B cell (primary cell): ENCODE measurements around the gene PHLDB2. TPM values are rescaled to one million over a fixed set of nuclear protein-coding genes. Genes with fewer than 3 reads are reported as not detected.

Experiments used
- ATAC-seq: fragments of 200-7000 bp; cut with Tn5 transposase; one replicate; pipeline ENCODE4 v1.10.0; 2021; ENCODE audit warnings: low read depth, mild to moderate bottlenecking, moderate number of reproducible peaks, moderate library complexity
- CTCF ChIA-PET: fragments of 350-600 bp; sonication (Branson Sonifier 250); formaldehyde crosslinking; loops from one replicate; lab custom pipeline; 2021; ENCODE audit warnings: antibody characterized with exemption, inconsistent platforms; lab: Charles Lee
- POLR2A ChIA-PET: fragments of 350-600 bp; sonication (Branson Sonifier 250); formaldehyde crosslinking; loops from one replicate; lab custom pipeline; 2021; ENCODE audit warnings: antibody characterized with exemption; lab: Charles Lee
- DNase-seq: peaks from one replicate; pipeline ENCODE4 v3.0.0; 2013
- H2AFZ ChIP-seq: 2 replicates; pipeline ENCODE4 v1.6.1; 2012; ENCODE audit warnings: mild to moderate bottlenecking, low read depth, low read length; ENCODE audit not compliant: insufficient read depth, poor library complexity, severe bottlenecking
- H3K27ac ChIP-seq, 2 donors: 1 replicate in 1 of 2; 2 replicates in 1 of 2; pipeline ENCODE4 v1.5.1; 2012 to 2013; ENCODE audit warnings: low read length in 2 of 2, mild to moderate bottlenecking in 2 of 2, moderate library complexity in 1 of 2
- H3K27me3 ChIP-seq, 4 experiments: fragments of 200-600 bp in 1 of 4; sonication (generic) in 1 of 4; replicated peaks in 1 of 4; 1 replicate in 2 of 4; 2 replicates in 2 of 4; pipeline versions ENCODE4 v1.6.1 to v1.7.0; 2013 to 2016; ENCODE audit warnings: low read length in 3 of 4, mild to moderate bottlenecking in 2 of 4, mixed read lengths in 1 of 4, moderate library complexity in 1 of 4; ENCODE audit not compliant: insufficient read depth in 4 of 4, control insufficient read depth in 3 of 4; ENCODE audit errors: control extremely low read depth in 1 of 4
- H3K36me3 ChIP-seq, 2 experiments: replicated peaks in 1 of 2; 1 replicate in 1 of 2; 2 replicates in 1 of 2; pipeline versions ENCODE4 v1.6.1 to v1.7.1; 2013; ENCODE audit warnings: low read length in 1 of 2; ENCODE audit not compliant: insufficient read depth in 2 of 2, control insufficient read depth in 1 of 2; ENCODE audit errors: control extremely low read depth in 1 of 2, extremely low read depth in 1 of 2
- H3K4me1 ChIP-seq, 2 donors: fragments of 200-600 bp in 1 of 2; sonication (generic) in 1 of 2; 1 replicate in 1 of 2; 2 replicates in 1 of 2; pipeline versions ENCODE4 v1.5.1 to v1.6.1; 2013 to 2017; ENCODE audit warnings: low read length in 2 of 2; ENCODE audit not compliant: control insufficient read depth in 2 of 2, insufficient read depth in 2 of 2
- H3K4me2 ChIP-seq: replicated peaks from 2 replicates; pipeline ENCODE3; 2012; ENCODE audit warnings: mild to moderate bottlenecking, low read depth, low read length; ENCODE audit not compliant: poor library complexity, severe bottlenecking
- H3K4me3 ChIP-seq, 5 experiments: fragments of 200-600 bp in 1 of 5; sonication (generic) in 1 of 5; 1 replicate in 3 of 5; 2 replicates in 2 of 5; pipeline versions ENCODE4 v1.5.1 to v1.7.0; 2011 to 2016; ENCODE audit warnings: low read length in 4 of 5, mild to moderate bottlenecking in 4 of 5, low read depth in 2 of 5, control low read depth in 1 of 5, moderate library complexity in 1 of 5; ENCODE audit not compliant: insufficient read depth in 1 of 5; ENCODE audit errors: control extremely low read depth in 1 of 5, extremely low read depth in 1 of 5
- H3K79me2 ChIP-seq: fragments of 200-600 bp; sonication (generic); one replicate; pipeline ENCODE4 v1.6.0; 2016; ENCODE audit warnings: low read length; ENCODE audit not compliant: control insufficient read depth, insufficient read depth
- H3K9ac ChIP-seq: fragments of 200-600 bp; sonication (generic); 2 replicates; pipeline ENCODE4 v1.6.1; 2017; ENCODE audit warnings: mild to moderate bottlenecking, low read length, moderate library complexity
- H3K9me3 ChIP-seq, 3 donors: one replicate each; pipeline versions ENCODE4 v1.6.1 to v1.7.1; 2013; ENCODE audit warnings: low read length in 2 of 3; ENCODE audit not compliant: control insufficient read depth in 2 of 3, insufficient read depth in 1 of 3; ENCODE audit errors: control extremely low read depth in 1 of 3
- H4K20me1 ChIP-seq: 2 replicates; pipeline ENCODE4 v1.6.0; 2012; ENCODE audit warnings: mild to moderate bottlenecking, low read length; ENCODE audit not compliant: insufficient read depth, control insufficient read depth, poor library complexity, severe bottlenecking
- H3K27ac Mint-ChIP-seq: one replicate; pipeline ENCODE4 v1.8.0; 2021; ENCODE audit warnings: mixed read lengths
- H3K27me3 Mint-ChIP-seq: one replicate; pipeline ENCODE4 v1.8.0; 2021; ENCODE audit warnings: mixed read lengths
- H3K4me1 Mint-ChIP-seq: one replicate; pipeline ENCODE4 v1.8.0; 2021; ENCODE audit warnings: mixed read lengths
- H3K4me3 Mint-ChIP-seq: one replicate; pipeline ENCODE4 v1.8.0; 2021; ENCODE audit warnings: mixed read lengths
- H3K9me3 Mint-ChIP-seq: one replicate; pipeline ENCODE4 v1.8.0; 2022; ENCODE audit warnings: mixed read lengths; ENCODE audit not compliant: insufficient read depth
- CTCF ChIP-seq: fragments of 200-600 bp; IDR thresholded peaks from one replicate; pipeline ENCODE4 v1.8.0; 2022; ENCODE audit warnings: antibody characterized with exemption, mild to moderate bottlenecking
- EZH2 ChIP-seq: IDR thresholded peaks from 2 replicates; pipeline ENCODE4 v1.6.1; 2012; ENCODE audit warnings: borderline replicate concordance, low read depth, mild to moderate bottlenecking, moderate library complexity, low read length; ENCODE audit not compliant: insufficient read depth, poor library complexity, severe bottlenecking
- WGBS: methylation state at CpG from one replicate; pipeline ENCODE4 v1.1.5; 2013; ENCODE audit warnings: missing lambda C conversion rate; ENCODE audit not compliant: insufficient coverage; 5-methylcytosine and 5-hydroxymethylcytosine counted together
- intact Hi-C: fragments of 100-400 bp; cut with micrococcal nuclease; formaldehyde crosslinking; loops from one replicate; pipeline ENCODE4 v1.10.0; 2022
- polyA plus RNA-seq: library from polyadenylated mRNA; depleted of rRNA; stranded (reverse); fragments of >200 nt; gene quantifications from 2 replicates; pipeline ENCODE4 v1.2.3, GENCODE V29; 2012
- total RNA-seq, 2 donors: library from RNA; stranded (reverse); fragments of 120-200 nt in 1 of 2; gene quantifications; 1 replicate in 1 of 2; 2 replicates in 1 of 2; pipeline versions ENCODE4 v1.2.3 to v1.2.4, GENCODE V29; 2013 to 2022

Gene PHLDB2
- total and polyA plus RNA-seq, 2 donors (not counting 1 experiment from before 2014, with no cell fraction given), result 1.3 to 6.3 TPM

GRCh38 chr3:111928613-111929012, 69.5 kb downstream of the PHLDB2 start:
- H3K4me1 ChIP-seq, result no peaks in the 10 kb centered on the region
- no peaks in the 10 kb centered on the region for H3K79me2 ChIP-seq
- H4K20me1 ChIP-seq, result no peaks in the 10 kb centered on the region
- WGBS, result 43% methylated on average over 1 of the region's 2 CpGs
- no peaks in the 10 kb centered on the region for H3K27me3 ChIP-seq
- Mint-ChIP-seq H3K4me3 (no peak overlapping the region), H3K9me3 (no peaks in the 10 kb centered on the region), H3K4me1 (no peaks in the 10 kb centered on the region), H3K27me3 (no peaks in the 10 kb centered on the region), H3K27ac (no peak overlapping the region)
- intact Hi-C loops, result no loop called here
- H3K36me3 ChIP-seq, result no peaks in the 10 kb centered on the region
- ATAC-seq (no peak), DNase-seq (no peak)
- H3K27ac ChIP-seq, result no peak overlapping the region
- TF ChIP-seq EZH2 (no peak), CTCF (no peak)
- no peaks in the 10 kb centered on the region for H3K9me3 ChIP-seq
- H3K9ac ChIP-seq, result no peak overlapping the region
- ChIA-PET POLR2A (no interaction called here), CTCF (no interaction called here)
- no peak overlapping the region for H3K4me2 ChIP-seq
- no peak overlapping the region for H2AFZ ChIP-seq
- no peak overlapping the region for H3K4me3 ChIP-seq

GRCh38 chr3:111929484-111929883, 70.4 kb downstream of the PHLDB2 start:
- Histone ChIP-seq H3K36me3 (no peaks in the 10 kb centered on the region), H3K79me2 (no peaks in the 10 kb centered on the region), H3K27ac (no peak overlapping the region), H3K9me3 (no peaks in the 10 kb centered on the region), H4K20me1 (no peaks in the 10 kb centered on the region), H3K4me2 (no peak overlapping the region), H3K4me1 (no peaks in the 10 kb centered on the region), H3K27me3 (no peaks in the 10 kb centered on the region), H2AFZ (no peak overlapping the region), H3K4me3 (no peak overlapping the region), H3K9ac (no peak overlapping the region)
- CTCF ChIA-PET, result interaction anchor here (0.7 kb wide), 1 partner anchor 177 kb away, joined by 3 read pairs; no protein-coding TSS in a partner anchor
- ATAC-seq (no peak), DNase-seq (no peak)
- intact Hi-C loops, result no loop called here
- H3K4me3 Mint-ChIP-seq, result no peak overlapping the region
- no peaks in the 10 kb centered on the region for H3K4me1 Mint-ChIP-seq
- TF ChIP-seq CTCF (no peak), EZH2 (no peak)
- H3K27me3 Mint-ChIP-seq, result no peaks in the 10 kb centered on the region
- WGBS, result 100% methylated on average over 1 of the region's 2 CpGs
- POLR2A ChIA-PET, result no interaction called here
- no peaks in the 10 kb centered on the region for H3K9me3 Mint-ChIP-seq
- no peak overlapping the region for H3K27ac Mint-ChIP-seq
